Glomerular endothelial cell (primary cell): ENCODE data around the gene DDX21. TPM values are rescaled to one million over a fixed set of nuclear protein-coding genes. Genes with fewer than 3 reads are reported as not detected.
"Not testable (repeated sequence)": the region's sequence is repeated elsewhere in the genome, so short reads cannot be mapped to it uniquely, and the experiment has no call there.

Experiments
- DNase-seq: peaks from one replicate; pipeline ENCODE4 v3.0.0-alpha.2; 2011; ENCODE audit warnings: low read depth, low spot score; ENCODE audit errors: extremely low read depth
- total RNA-seq: library from RNA; depleted of rRNA; stranded (reverse); fragments of >200 nt; gene quantifications from 2 replicates; pipeline ENCODE4 v1.2.3, GENCODE V29; 2015

The DDX21 gene
- total RNA-seq, 1 donor from 2014 or later = 70.5 TPM

DNA sequence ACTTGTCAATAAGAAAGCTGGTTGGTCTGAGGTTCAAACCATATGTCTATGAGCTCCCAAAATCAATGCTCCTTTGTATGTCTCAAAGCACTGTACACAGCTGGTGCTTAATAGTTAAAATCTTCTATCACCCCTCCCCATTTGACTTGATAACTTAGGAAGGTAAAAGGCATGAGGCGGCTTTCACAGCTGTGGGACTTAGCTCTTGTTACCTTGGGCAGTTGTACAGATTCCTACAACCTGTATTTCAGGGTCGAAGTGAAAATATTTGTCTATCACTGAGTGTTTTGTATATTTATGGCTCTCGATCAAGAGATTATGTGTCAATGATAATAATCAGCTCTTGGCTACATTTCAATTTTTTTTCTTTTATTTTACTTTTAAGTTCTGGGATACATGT is 31.6 kb downstream of the DDX21 start:
- DNase-seq = no peak

DNA sequence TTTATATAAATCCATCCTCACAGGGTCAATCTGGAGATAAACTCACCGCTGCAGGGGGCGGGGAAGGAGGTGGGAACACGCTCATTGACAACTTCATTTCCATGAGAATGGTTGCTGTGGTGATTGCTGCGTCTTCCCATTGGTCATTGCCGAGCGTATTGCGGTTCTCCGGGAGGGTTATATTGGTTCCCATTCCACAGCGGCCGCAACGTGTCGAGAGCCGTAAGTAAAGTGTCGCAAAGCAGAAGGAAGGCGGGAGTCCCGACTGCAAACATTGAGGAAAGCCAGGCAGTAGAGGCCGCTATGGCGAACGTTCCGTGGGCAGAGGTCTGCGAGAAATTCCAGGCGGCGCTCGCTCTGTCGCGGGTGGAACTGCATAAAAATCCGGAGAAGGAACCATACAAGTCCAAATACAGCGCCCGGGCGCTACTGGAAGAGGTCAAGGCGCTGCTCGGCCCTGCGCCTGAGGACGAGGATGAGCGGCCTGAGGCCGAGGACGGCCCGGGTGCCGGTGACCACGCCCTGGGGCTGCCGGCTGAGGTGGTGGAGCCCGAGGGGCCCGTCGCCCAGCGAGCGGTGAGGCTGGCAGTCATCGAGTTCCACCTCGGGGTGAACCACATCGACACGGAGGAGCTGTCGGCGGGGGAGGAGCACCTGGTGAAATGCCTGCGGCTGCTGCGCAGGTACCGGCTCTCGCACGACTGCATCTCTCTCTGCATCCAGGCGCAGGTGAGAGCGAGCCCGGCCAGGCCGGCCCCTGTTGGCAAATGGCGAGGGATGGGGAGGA is 32.8 kb downstream of the DDX21 start, which contains the start of gene KIFBP:
Gene KIFBP, plus strand, starts transcription at position 274 of the 787 bp plus-strand sequence. Its CDS starts 30 bp downstream, at position 304.
- peak; percentile 84 for DNase-seq

DNA sequence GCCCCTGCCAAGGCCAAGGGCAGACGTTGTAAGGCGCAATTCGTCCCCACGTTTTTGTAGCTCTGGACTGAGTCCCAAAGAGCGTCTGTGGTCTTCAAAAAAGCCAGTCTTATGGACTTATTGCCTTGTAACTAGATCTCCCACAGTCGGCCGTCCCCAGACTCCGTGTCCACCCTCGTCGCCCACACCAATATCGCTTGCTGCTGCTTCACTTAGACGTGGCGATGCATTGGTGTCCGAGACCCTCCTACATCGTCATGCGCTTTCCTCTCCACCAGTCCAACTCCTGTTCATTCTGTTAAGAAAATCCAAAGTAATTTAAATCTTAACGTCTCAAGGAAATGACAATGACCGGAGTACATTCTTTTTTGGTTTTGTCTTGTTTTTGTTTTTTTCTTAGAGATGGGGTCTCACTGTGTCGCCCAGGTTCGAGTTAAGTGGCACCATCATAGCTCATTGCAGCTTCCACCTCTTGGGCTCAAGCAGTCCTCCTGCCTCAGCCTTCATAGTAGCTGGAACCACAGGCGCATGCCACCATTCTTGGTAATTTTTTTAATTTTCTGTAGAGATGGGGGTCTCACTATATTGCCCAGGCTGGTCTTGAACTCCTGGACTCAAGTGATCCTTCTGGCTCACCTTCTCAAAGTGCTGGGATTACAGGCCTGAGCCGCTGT is 33.5 kb downstream of the DDX21 start:
- no peak for DNase-seq

DNA sequence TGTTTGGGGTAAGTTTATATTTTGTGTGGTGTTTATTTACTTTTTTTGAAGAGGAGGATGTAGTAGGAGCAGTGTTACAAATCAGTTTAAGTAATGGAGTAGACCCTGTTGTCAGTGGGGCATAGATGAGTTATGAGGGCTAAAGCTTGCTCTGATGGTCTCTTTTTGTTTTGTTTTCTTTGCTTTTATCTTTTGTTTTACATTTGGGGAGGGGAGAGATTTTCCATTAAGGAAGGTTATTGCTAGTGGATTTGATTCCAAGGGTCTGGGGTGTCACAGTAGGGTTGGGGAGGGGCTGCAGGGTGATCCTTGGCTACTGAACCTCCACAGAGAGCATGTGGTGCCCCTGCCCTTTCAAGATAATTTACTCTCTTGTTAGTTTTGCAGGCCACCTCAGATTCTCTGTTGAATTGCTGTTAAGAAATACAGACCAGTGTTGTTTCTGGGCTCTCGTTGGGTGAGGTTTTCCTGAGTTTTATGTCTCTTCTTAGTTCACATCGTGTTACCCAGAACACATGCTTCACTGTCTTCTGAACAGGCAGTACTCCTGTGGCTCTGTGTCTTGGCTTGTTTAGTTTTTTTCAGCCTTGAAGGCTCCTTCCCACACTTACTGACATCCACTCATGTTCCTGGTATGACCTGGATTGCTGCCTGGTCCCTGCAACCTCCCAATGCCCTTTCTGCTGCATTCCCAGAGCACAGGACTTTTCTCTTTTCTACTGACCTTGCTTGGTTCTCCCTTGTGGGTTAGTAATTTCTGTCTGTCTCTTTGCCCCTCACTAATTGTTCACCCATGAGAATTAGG is 36.9 kb downstream of the DDX21 start:
- DNase-seq = no peak

DNA sequence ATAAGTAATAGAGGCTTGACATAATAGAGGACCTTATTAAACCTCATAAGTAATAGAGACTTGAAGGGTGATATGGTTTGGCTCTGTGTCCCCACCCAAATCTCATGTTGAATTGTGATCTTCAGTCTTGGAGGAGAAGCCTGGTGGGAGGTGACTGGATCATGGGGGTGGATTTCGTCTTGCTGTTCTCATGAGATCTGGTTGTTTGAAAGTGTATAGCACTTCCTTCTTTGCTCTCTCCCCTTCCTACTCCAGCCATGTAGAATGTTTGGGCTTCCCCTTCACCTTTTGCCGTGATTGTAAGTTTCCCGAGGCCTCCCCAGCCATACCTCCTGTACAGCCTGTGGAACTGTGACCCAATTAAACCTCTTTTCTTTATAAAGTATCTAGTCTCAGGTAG is 41.2 kb downstream of the DDX21 start:
- no peak for DNase-seq

DNA sequence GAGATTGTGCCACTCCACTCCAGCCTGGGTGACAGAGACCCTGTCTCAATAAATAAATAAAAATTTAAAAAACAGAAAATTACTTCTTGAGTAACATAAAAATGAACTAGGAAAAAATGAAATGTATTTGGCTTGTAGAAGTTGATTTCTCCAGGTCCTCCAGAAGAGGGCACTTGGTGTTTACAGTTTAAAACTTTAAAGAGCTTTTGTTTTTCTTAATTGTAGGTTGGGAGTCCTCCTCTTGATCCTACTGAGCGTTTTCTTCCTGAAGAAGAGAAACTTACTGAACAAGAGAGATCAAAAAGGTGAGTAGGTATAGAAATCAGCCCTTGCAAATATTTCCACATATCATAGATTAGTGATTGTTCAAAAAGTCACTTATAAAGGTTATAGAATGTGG is 48.9 kb downstream of the DDX21 start:
- no peak for DNase-seq

DNA sequence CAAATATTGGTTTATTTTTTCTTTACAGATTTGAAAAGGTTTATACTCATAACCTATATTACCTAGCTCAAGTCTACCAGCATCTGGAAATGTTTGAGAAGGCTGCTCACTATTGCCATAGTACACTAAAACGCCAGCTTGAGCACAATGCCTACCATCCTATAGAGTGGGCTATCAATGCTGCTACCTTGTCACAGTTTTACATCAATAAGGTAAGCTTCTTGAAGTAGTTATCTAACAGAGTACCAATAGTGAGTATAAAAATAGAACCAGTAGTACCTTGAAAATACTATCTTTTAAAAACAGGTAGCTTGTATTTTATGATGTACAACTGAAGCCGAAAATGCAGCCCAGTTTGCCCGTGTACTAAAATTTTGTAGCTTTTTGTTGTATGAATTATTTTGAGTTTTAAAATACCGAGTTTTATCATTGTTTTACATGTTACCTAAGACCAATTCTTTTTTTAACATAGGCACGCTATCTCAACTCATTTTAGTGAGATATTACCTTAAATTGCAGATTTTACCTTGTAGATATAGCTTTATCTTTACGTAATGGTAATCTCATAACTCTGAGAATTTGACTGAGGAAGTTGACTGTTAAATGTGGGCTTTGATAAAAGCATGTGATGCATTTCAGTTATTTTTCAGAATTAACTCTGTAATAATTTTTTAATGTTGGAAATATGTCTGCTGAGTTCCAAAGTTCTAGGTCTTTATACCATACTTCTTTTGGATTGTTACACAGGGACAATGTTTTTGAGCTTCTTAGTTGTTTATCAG is 49.9 kb downstream of the DDX21 start:
- DNase-seq = no peak

DNA sequence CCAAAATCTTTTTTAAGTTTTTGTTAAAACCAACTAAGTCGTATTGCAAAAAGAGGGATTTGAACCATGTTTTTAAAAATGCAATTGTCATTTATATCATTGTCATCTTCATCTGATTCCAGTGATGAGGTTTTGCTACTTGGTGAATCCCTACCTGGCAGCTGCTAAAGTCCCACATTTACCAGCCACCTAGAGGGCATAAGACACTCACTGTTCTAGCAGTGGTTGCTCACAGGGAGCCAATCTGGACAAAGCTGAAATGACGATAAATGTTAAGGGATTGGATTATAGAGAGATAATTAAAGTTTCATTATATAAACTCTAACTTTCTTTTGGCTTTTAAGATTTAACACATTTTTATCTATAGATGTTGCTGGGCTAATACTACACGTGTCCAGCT is 51.3 kb downstream of the DDX21 start:
- DNase-seq = no peak

DNA sequence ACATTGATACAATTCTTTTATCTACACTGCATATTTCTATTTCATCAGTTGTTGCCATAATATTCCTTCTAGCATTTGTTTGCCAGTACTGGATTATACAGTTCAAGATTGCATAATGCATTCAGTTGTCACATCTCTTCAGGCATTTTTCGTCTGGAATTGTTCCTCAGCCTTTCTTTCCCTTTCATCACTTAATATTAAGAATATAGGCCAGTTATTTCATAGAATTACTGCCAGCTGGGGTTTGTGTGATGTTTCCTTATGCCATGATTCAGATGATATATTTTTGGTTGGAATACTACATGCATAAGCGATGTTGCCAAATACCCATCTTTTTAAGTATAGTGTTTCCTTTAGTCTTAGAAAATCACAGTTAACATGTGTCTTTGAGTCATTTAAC is 53.4 kb downstream of the DDX21 start:
- no peak for DNase-seq

DNA sequence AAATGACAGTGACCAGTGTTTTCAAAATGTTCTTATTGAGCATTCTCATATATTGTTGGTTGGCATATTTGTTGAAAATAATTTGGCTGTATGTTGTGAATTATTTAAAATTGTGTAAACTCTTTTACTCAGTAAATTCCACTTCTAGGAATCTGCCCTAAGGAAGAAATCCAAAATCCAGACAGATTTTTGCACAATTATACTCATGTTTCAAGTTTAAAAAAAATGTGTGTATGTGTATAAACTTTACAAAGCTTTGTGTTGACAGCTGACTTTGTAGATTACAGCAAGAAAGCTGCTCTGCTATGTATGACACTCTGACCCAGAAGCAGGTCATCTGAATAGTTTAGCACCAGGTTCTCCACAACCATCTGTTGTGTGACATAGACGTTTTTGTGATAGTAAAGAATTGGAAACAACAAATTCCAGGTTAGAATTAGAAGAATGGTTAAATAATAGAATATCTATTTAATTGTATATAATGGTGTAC is 54.2 kb downstream of the DDX21 start:
- DNase-seq = no peak

DNA sequence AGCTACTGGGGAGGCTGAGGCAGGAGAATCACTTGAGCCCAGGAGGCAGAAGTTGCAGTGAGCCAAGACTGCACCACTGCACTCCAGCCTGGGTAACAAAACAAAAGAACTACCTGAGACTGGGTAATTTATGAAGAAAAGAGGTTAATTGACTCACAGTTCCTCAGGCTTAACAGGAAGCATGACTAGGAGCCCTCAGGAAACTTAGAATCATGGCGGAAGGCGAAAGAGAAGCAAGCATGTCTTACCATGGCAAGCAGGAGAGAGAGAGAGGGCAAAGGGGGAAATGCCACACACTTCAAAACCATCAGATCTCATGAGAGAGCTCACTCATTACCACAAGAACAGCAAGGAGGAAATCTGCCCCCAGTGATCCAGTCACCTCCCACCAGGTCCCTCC is 56.8 kb downstream of the DDX21 start:
- not testable (repeated sequence) for DNase-seq

DNA sequence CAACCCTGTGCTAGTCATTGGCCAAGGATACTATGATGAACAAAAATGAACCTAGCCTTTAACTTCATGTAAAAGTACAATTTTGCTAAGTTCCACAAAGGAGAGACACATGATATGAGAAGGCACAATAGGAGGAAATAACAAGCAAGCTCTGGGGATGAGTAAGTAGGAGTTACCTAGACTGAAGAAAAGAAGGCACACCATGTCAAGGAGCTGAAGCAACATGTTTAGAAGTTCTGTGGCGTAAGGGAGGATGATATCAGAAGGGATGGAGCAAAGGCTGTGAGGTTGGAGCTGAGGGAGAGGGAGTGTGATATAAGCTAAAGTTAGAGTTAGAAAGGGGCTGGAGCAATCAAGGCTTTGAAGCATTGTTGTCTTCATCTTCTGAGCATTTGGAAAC is 58.2 kb downstream of the DDX21 start:
- peak; percentile 62 for DNase-seq

DNA sequence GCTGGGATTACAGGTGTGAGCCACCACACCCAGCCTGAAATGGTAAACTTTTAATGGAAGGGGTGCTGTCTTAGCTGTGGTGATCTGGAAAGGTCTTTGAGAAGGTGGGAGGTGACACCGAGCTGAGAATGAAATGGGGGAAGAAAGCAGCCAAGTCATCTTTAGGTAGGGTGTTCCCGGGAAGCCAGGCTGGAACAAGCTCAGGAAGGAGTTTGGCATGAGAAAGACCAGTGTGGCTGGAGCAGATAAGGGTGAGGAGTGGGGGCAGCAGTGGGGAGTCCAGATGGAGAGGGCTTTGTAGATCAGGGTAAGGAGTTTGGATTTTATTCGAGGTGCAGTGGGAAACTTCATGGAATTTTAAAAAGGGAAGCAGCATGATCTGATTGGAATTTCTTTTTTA is 62.6 kb downstream of the DDX21 start:
- DNase-seq = no peak

DNA sequence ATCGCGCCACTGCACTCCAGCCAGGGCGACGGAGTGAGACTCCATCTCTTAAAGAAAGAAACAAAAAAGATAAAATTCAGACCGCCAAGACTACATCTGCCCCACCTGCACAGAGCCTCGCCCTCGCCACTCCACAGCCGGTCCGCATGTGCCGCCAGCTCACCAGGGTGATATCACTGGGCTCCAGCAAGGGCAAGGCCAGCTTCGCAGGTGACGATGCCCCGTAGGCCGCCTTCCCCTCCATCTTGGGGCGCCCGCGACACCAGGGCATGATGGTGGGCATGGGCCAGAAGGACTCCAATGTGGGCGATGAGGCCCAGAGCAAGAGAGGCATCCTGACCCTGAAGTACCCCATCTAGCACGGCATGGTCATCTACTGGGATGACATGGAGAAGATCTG is 66.6 kb downstream of the DDX21 start:
- no peak for DNase-seq

DNA sequence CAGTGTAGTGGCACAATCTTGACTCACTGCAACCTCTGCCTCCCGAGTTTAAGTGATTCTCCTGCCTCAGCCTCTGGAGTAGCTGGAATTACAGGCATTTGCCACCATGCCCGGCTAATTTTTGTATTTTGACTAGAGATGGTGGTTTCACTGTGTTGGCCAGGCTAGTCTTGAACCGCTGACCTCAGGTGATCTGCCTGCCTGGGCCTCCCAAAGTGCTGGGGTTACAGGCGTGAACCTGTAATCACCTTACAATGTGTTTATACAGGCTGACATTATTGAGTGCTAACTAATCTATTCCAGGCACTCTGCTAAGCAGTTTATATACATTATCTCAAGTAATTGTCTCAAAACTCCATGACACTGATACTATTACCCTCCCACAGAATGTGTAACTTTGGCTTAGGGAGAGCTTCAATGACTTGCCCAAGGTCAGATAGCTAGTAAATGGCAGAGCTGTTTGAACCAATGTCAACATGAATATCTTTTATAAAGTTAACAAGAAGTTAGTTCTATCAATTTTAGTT is 69.5 kb downstream of the DDX21 start:
- DNase-seq = no peak

DNA sequence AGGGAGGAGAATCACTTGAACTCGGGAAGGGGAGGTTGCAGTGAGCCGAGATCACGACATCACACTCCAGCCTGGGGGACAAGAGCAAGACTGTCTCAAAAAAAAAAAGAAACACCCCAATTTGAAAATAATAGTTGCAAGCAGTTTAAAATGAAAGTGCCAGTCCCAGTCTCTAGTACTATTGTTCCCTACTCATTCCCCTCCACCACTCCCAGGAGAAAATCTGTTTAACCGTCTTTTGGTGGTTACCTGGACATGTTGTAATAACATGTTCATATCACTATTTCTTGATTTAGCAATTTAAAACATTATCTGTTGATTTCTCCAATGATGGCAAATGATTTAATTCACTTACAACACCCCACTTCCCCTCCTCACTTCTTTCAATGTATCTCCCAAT is 77.3 kb downstream of the DDX21 start:
- DNase-seq = no peak
